Measurements from ENCODE around the gene XXYLT1.
"Not testable (repeated sequence)": the region's sequence is repeated elsewhere in the genome, so short reads cannot be mapped to it uniquely, and the experiment has no call there.

XXYLT1 gene

GRCh38 chr3:195110647-195111318, 160.2 kb downstream of the XXYLT1 start:
- DNase-seq, result no peak

- DNase-seq, result no peak
Observed at GRCh38 chr3:195109098-195109657, 161.8 kb downstream of the XXYLT1 start.

DNA sequence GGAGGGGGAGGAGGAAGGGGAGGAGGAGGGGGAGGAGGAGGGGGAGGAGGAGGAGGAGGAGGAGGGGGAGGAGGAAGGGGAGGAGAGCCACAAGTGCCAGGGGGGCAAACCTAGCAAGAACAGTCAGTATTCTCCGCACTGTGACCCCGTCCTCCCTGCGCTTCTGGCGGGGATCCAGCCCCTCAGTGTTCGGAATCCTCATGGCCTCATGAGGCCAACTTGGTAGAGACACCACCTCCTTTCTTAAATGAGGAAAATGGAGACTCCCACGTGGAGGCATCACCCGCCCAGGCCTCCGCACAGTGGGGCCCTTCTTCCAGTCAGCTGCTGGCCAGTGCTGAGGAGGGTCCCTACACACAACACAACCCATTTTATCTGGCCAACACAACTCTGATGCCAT, 163.4 kb downstream of the XXYLT1 start:
- no peak for DNase-seq

DNA sequence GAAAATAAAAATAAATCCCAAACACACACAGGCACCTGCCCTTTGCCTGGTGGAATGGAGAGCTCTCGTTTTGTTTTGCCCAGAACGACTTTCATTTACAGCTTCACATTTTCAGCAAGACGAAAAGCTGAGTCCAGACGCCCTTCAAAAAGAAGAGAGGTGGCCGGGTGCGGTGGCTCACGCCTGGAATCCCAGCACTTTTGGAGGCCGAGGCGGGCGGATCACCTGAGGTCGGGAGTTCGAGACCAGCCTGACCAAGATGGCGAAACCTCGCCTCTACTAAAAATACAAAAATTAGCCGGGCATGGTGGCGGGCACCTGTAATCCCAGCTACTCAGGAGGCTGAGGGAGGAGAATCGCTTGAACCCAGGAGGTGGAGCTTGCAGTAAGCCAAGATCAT, 163.9 kb downstream of the XXYLT1 start:
- not testable (repeated sequence) for DNase-seq

DNA sequence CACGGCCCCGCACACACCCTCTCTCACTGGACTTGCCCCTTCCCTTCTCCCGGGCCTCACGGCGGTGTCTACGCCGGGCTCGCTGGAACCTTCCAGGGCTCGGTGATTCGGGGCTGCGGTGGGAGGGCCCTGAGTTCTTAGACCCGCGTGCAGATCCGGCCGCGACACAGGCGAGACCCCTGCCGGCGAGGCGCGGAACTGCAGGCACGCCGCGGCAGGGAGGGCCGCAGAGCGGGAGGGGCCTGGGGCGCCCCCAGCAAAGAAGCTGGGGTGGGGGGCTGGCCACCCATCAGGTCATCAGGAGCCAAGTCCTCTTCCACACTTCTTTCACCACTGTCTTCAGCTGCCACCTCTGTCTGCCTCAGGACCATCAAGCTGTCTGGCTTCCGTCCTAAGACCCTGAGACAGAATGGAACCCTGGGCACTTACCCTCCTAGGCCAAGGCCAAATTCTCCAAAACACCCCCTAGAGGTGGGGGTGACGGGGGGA, 164.5 kb downstream of the XXYLT1 start:
- DNase-seq, result no peak

DNA sequence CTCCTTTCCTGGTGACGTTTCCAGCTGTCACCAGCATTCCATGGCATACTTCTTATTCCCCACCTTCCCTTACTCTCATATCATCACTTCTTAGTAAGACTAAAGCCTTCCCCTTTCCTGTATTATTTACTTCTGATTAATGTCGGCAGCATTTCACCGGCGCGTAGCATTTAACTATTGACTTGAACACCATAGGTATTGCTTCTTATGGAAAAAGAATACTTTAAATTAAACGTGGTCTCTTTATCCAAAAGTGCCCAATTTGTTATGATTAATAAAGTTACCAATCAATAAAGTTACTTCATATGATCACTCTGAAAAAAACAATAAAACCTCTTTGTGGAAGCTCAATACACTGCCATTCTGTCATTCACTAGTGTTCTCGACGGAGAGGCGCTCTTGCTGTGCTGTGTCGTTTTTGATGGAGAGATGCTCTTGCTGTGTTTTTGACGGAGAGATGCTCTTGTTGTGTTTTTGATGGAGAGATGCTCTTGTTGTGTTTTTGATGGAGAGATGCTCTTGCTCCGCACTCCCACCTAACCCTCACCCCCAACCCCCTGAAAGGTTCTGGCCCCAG, 165.0 kb downstream of the XXYLT1 start:
- DNase-seq, result no peak

- no peak for DNase-seq
Observed at GRCh38 chr3:195105389-195105788, 165.6 kb downstream of the XXYLT1 start.

DNA sequence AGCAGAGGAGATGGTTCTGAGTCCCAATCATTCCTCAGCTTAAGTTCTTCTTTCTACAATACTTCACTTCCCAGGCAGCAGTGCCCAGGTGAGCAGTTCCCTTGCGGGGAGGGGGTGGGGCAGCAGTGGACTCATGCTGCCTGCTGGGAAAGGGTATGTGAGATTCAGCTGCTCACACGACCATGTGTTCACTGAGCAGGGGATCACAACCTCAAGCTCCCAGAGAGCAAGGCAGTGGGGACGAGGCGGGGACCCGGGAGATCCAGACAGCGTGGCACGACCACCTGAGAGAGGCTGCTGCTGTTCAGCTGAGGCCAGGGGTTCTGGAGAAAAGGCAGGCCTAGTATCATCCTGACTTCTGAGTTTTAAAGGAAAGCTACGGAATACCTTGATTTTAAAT, 166.6 kb downstream of the XXYLT1 start:
- no peak for DNase-seq

DNA sequence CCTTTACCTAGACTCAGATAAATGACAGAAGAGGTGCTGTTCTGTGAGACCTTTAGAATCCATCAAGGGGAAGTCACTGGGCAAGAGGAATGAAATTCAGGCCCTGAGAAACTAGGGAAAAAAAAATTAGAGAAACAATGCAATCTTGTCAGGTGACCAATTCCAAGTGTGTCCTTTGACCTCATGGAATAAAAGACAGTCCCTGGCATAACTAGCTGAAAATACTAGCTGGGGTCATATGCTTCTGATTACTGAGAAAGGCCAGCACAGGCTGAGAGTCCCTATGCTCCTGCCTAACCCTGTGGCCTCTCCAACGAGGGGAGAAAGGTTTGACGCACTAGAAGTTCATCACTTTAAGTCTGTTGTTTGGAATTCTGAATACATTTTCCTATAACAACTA, 167.3 kb downstream of the XXYLT1 start:
- no peak for DNase-seq

DNA sequence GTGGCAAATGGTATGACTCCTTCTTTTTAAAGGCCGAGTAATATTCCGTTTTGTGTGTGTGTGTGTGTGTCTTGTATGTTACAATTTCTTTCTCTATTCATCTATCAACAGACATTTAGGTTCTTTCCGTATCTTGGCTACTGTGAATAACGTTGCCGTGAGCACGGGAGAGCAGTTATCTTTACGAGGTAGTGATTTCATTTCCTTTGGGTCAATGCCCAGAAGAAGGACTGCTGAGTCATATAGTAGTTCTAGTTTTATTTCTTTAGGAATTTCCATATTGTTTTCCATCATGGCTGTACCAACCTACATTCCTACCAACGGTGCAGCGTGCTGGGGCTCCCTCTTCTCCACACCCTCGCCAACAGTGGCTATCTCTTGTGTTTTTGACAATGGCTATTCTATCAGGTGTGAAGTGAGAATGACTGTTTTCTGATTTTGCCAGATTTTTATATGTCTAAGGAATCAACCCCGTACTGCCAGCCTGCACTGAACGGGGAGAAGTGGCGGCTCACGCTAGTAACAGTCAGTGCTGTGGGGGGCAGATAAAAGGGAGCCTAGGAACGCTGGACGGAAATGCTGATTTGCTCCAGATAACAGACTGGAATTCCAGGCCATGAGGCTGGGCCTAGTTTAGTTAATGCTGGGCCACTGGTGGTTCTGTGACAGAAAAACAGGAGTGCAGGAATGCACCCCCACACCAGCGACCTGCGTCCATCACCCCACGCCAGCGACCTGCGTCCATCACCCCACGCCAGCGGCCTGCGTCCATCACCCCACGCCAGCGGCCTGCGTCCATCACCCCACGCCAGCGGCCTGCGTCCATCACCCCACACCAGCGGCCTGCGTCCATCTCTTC, 168.1 kb downstream of the XXYLT1 start:
- DNase-seq, result no peak

DNA sequence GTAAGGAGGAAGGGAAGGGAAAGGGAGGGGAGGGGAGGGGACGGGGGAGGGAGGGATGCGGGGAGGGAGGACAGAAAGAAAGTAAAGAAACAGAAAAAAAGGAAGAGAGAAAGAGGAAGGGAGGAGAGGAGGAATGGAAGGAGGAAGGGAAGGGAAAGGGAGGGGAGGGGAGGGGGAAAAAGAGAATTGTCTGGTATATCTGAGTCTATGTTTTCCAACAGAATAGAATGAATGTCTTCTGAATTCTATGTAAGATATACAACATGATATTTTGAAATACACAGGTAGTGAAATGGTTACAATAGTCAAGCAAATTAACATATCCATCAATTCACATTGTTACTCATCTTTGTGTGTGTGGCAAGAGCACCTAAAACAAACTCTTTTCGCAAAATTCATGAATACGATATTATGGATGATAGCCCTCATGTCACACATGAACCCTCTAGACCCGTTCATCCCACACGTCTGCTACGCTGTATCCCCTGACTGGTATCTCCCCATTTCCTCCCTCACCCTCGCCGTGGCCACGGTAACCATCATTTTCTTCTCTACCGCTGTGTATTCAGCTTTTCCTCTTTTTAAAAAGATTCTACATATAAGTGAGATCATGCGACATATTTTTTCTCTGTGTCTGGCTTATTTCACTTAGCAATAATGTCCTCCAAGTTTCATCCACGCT, 168.9 kb downstream of the XXYLT1 start:
- DNase-seq, result no peak

DNA sequence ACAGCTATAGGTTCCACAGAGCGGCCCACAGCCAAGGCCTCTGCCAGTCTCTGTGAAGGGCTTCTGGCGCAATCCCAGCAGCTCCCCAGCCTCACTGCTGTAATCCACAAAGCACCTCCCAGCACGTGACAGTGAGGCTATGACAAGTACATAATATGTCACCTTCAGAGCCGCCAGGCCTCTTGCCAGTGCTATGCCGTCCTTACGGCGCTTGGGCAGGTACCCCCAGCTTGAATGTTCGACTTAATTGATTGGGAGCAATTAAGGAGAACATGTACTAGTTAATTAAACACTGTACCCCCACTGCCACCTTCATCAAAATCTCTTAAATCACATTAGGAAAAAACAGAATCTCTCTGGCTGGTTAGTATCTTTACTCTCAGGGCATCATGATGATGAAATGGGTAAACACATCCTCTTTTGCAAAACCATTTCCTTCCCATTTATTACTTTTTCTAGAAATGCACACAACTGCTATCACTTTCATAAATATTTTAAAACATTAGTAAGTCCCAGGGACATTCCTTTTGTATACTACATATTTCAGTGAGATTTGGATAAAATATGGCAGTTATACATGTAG, 169.9 kb downstream of the XXYLT1 start:
- no peak for DNase-seq

DNA sequence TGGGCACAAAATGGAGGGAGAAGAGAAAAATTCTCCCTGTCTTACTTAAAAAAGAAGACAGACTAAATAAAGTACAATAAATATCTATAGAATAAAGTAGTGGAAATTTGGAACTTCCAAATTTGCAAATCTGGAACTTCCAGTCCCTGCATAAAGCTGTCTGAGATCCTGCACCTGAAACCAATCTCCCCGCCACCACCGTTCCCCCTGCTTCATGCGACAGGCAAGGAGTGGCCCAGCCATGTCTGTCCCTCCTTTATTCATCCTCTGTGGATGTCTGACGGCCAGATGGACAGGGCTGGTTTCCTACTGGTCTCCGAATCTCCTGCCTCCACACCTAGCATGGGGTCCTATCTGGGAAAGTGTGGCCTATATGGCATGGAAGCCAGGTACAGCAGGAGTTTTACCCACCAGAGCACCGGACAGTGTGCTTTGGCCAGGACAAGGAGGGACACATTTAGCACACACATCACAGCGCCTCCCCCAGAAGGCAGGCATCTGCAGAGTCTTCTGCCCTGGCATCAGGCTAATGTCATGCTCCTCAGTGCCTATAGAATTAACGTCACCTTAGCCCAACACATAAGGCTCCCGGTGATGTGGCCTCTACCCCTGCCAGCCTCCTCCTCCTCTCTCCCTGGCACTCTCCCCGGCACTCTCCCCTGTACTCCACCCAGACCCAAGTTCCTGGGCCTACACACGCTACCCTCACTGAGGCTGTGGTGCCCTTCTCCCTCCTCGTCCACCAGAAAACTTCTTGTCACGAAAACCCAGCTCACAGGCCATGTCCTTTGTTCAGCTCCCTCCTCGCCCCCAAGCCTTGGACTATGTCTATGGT, 170.8 kb downstream of the XXYLT1 start:
- DNase-seq, result no peak

GRCh38 chr3:195098741-195099525, 172.0 kb downstream of the XXYLT1 start:
- no peak for DNase-seq

GRCh38 chr3:195097331-195098255, 173.4 kb downstream of the XXYLT1 start:
- no peak for DNase-seq

DNA sequence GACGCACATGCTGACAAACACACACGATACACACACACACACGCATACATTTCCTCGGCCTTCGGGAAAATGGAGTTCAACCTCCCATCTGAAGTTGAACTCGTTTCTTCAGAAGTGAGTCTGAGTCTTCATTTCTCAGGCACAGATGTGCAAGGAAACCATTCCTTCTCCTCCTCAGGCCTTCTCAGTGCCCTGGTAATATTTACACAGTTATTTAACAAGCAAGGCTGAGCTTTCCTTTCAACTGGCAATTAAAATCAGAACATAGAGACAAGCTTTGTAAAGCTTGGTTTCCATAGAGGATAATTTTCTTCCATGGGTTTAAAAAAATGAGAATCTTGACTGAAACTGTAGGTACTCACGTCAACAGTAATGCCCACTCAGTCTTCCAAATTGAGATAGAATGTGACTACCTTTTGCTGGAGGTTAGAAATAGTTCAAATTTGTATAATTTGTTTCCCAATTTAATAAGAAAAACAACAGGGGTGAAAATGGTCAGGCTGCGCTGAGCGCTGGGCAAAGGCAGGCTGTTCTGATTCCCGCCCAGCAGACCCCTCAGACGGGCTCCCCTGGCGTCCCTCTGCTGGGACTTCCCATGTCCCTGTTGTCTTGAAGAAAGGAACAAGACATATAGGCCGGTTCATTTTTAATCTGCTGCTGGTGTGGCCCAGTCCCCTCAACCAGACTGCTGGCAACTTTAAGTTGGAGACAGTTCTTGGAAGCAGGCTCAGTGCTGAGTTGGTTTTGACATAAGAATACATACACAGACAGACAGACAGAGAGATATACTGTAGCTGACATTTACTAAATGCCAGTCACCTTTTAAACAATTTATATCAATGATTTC, 174.3 kb downstream of the XXYLT1 start:
- DNase-seq, result no peak

DNA sequence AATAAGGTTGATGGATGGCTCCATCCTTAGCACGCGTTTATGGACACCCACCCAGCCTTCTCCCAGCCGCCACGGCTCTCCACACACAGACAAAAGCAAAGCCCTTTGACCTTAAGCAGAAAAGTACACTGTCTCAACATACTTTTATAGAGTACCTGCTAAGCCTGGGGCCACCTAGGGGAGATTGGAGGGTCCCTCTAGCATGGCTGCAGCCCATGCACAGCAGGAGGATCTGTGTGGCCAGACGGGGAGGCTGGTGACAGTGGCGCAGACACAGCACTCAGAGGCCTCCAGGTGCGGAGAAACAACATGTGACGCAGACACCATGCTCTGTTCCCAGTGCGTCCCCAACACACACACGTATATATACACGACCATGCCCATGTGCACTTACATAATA, 174.9 kb downstream of the XXYLT1 start:
- DNase-seq, result no peak

DNA sequence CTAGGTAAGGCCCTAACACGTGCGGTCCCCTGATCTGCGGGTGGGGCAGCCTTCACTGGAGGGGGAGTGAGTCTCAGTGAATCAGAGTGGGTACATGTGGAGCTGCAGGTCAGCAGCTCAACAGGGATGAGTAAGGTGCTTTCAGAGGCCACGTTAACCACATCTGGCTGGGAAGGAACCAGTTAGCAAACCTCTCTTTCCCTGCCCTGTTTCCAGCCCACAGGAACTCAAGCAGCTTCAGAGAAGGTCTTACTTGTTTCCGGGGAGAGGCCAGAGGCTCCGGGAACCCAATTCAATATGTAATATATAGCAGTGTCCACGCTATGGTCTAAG, 175.3 kb downstream of the XXYLT1 start:
- DNase-seq, result no peak

Measured in DMS 273 treated with DMSO at 0.1 percent for 48 hours (cell line).